AG04450 (cell line): ENCODE measurements around the gene FOXF1. TPM values are rescaled to one million over a fixed set of nuclear protein-coding genes. Genes with fewer than 3 reads are reported as not detected.

Experiments used
- CTCF ChIA-PET: fragments of 300-600, 350-600 bp; formaldehyde crosslinking; extraction: SDS; loops from one replicate; lab custom pipeline; 2022; ENCODE audit warnings: antibody characterized with exemption, inconsistent platforms; lab: Charles Lee
- POLR2A ChIA-PET: fragments of 350-600 bp; formaldehyde crosslinking; extraction: SDS; loops from one replicate; lab custom pipeline; 2021; ENCODE audit warnings: antibody characterized with exemption, inconsistent platforms; lab: Yijun Ruan, JAX
- DNase-seq: peaks from one replicate; pipeline ENCODE4 v3.0.0-alpha.2; 2011; ENCODE audit warnings: low read depth, low spot score
- H3K27ac ChIP-seq: one replicate; pipeline ENCODE4 v1.5.1; 2012; ENCODE audit warnings: low read depth, low read length, control low read depth
- H3K27me3 ChIP-seq: one replicate; pipeline ENCODE4 v1.6.0; 2012; ENCODE audit warnings: low read length; ENCODE audit not compliant: control insufficient read depth, insufficient read depth
- H3K4me3 ChIP-seq: 2 replicates; pipeline ENCODE4 v1.5.1; 2011; ENCODE audit warnings: mild to moderate bottlenecking, low read depth, low read length, control low read depth
- H3K9me3 ChIP-seq: 2 replicates; pipeline ENCODE4 v1.5.1; 2012; ENCODE audit warnings: low read length; ENCODE audit not compliant: control insufficient read depth, insufficient read depth
- polyA plus RNA-seq: library from polyadenylated mRNA; depleted of rRNA; stranded (reverse); fragments of >200 nt; gene quantifications from 2 replicates; pipeline ENCODE4 v1.2.3, GENCODE V29; 2011
- TF ChIP-seq, protein P1 (sequence below): IDR thresholded peaks from 2 replicates; pipeline ENCODE4 v1.5.1; 2011; ENCODE audit warnings: low read depth, low read length, control low read depth, inconsistent platforms

The FOXF1 gene
- polyA plus RNA-seq, 1 experiment = 61.0 TPM

DNA sequence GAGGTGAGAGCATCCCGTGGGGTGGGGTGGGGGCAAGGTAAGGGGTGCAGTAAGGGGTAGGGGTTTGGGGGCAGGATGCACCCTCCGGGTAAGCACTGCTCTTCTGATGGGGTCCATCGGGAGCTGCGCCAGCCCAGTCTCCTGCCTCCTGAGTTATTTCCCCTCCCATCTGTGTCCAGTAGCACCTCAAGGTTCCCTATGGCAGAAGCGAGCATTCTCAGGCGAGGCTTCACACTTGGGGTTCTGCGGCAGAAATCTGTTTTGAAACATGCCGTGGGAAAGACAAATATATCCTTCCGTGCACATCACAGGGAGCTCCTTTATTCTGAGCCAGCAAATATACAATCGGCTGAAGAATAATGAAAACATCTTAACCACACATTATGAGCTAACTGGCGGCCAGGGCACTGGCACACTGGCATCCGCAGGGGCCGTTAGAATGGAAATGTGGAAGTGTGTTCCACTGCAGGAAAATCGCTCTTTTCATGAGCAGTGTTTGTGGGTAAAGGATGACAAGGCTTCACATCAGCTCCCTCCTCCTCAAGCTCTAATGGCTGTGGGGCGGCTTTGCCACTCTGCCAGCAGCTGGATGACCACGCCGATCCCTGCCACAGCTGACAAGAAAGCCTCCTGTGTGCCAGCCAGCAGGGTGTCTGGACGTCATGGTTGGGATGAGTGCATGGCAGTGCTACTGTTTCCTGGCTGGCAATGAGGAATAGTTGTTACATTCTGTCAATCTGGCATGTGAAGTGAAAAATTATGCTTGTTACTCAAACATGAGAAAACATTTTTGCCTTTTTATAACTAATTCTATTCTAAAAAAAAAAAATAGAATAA is 24.7 kb downstream of the FOXF1 start:
- no peak overlapping the region for H3K4me3 ChIP-seq
- ChIA-PET POLR2A (no interaction called here), CTCF (interaction anchor here (0.8 to 0.9 kb wide), 2 partner anchors 15 to 713 kb away, joined by 3 to 4 read pairs; no protein-coding TSS in a partner anchor)
- H3K27ac ChIP-seq = no peak overlapping the region
- TF ChIP-seq, protein P1, sequence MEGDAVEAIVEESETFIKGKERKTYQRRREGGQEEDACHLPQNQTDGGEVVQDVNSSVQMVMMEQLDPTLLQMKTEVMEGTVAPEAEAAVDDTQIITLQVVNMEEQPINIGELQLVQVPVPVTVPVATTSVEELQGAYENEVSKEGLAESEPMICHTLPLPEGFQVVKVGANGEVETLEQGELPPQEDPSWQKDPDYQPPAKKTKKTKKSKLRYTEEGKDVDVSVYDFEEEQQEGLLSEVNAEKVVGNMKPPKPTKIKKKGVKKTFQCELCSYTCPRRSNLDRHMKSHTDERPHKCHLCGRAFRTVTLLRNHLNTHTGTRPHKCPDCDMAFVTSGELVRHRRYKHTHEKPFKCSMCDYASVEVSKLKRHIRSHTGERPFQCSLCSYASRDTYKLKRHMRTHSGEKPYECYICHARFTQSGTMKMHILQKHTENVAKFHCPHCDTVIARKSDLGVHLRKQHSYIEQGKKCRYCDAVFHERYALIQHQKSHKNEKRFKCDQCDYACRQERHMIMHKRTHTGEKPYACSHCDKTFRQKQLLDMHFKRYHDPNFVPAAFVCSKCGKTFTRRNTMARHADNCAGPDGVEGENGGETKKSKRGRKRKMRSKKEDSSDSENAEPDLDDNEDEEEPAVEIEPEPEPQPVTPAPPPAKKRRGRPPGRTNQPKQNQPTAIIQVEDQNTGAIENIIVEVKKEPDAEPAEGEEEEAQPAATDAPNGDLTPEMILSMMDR = no peak
- DNase-seq = no peak
- no peaks in the 10 kb centered on the region for H3K27me3 ChIP-seq
- no peaks in the 10 kb centered on the region for H3K9me3 ChIP-seq

DNA sequence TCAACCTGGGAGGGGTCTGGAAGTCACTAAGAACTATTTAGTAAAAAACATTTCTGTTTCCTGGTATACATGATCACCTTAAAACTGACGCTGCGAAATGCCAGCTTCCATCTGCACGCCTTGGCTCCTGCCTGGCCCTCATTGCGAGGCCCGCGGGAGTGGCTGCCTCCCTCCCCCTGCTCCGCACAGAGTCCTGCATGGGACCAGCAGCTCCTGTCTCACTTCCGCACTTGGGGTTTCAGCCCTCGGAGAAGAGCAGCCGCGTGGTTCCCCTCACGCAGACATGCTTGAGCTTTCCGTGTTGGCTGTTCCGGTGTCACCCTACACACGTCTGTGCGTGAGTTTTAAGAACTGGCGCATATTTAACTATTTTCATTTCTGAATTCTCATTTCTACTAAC is 26.3 kb downstream of the FOXF1 start:
- Histone ChIP-seq H3K4me3 (no peak overlapping the region), H3K27ac (no peak overlapping the region), H3K27me3 (no peaks in the 10 kb centered on the region), H3K9me3 (no peaks in the 10 kb centered on the region)
- POLR2A ChIA-PET = no interaction called here
- CTCF ChIA-PET = no interaction called here
- TF ChIP-seq, protein P1 = no peak
- DNase-seq = no peak

DNA sequence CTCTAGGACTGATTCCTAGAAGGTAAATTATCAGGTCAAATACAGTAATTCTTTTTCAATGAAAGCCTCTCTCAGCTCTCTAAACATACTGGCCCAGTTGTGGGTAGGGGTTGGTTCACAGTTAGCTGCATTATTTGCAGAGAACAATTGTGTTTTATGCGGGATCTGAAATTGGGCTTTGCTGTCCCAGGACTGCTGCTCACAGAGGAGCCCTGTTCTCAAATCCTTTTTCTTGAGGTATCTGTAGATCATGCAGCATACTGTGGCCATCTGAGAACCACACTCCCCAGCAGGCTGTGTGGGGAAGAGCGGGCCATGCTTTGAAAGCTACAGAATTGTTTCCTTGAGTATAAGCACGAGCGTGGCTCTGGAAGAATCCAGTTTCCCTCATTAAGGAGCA is 27.2 kb downstream of the FOXF1 start:
- DNase-seq = no peak
- CTCF ChIA-PET = no interaction called here
- TF ChIP-seq, protein P1 = no peak
- H3K27ac ChIP-seq = no peak overlapping the region
- H3K27me3 ChIP-seq = no peaks in the 10 kb centered on the region
- H3K9me3 ChIP-seq = no peaks in the 10 kb centered on the region
- no peak overlapping the region for H3K4me3 ChIP-seq
- POLR2A ChIA-PET = no interaction called here

DNA sequence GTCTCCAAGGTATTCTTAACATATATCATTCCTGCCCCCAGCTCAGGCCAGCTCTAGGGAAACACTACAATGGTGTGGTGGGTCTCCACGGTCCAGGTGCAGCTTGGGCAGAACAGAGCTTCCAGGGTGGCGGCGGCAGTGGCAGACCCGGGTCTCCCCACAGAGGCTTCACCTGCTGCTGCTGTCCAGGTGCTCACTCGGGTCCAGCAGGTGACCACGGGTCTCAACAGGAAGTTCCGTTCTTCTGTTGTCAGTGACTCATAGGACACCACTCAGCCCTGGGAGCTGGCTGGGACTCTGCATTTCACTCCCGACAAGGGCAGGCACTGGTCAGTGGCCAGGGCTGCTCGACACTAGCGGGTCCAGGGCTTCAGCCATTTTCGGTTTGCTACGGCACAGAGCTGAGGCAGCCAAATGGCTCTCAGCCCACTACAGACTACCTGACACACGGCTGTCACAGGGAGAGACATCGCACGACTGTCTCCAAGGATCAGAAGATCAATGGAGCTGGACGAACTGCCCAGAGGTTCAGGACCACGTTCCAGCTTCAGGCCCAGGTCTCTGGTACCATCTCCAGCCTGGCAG is 28.0 kb downstream of the FOXF1 start:
- no peaks in the 10 kb centered on the region for H3K27me3 ChIP-seq
- H3K9me3 ChIP-seq = no peaks in the 10 kb centered on the region
- no peak overlapping the region for H3K27ac ChIP-seq
- DNase-seq = no peak
- TF ChIP-seq, protein P1 = no peak
- H3K4me3 ChIP-seq = no peak overlapping the region
- ChIA-PET POLR2A (no interaction called here), CTCF (interaction anchor here (1.1 kb wide), 1 partner anchor 717 kb away, joined by 4 read pairs; no protein-coding TSS in a partner anchor)

DNA sequence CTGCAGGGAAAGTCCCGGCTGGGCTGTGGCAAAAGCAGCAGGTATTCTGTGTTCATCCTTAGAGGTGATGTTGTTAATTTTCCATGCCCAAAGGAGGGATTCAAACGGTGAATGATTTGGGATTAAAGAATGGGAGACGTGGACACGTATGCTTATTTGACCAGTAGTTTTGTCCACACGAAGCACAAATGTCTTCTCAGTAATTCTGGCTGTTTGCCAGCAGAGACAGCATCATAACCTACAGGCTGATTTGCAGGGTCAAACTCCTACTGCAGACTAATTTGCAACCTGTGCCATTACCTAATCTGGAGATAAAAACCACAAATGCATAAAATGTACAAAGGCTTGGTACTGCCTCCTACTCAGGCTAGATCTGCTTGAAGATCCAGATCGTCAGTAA is 30.6 kb downstream of the FOXF1 start:
- CTCF ChIA-PET = no interaction called here

More for the DNA sequence above, 30.6 kb downstream of the FOXF1 start:
- Histone ChIP-seq H3K9me3 (no peaks in the 10 kb centered on the region), H3K4me3 (no peak overlapping the region), H3K27me3 (no peaks in the 10 kb centered on the region), H3K27ac (no peak overlapping the region)
- POLR2A ChIA-PET = no interaction called here
- TF ChIP-seq, protein P1 = no peak
- no peak for DNase-seq
